Occipital lobe (tissue), 2 donors: Measurements from ENCODE around the gene TTF2. TPM values are rescaled to one million over a fixed set of nuclear protein-coding genes. Genes with fewer than 3 reads are reported as not detected.

Source experiments
- DNase-seq: peaks from one replicate; lab custom pipeline; 2025; lab: John Stamatoyannopoulos, UW
- total RNA-seq: library from RNA; depleted of rRNA; stranded (reverse); fragments of >200 nt; gene quantifications from one replicate; pipeline ENCODE4 v1.2.3, GENCODE V29; 2014

Gene TTF2
- total RNA-seq, 1 donor from 2014 or later = 3.0 TPM

DNA sequence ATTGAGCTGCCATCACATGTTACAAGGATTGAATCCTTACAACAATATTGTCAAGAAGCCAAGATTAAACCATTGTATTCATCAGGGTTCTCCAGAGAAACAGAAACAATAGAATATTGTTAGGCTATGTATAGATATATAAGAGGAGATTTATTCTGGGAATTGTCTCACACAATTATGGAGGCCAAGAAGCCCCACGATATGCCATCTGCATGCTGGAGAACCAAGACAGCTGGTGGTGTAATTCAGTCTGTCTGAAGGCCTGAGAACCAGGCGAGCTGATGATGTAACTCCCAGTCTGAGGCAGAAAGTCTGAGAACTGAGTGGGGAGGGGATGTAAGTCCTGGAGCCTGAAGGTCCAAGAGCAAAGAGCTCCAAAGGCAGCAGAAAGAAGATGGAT lies 14.5 kb upstream of the TTF2 start:
- no peak for DNase-seq

- DNase-seq = no peak
Measured at GRCh38 chr1:117046781-117047180, 13.3 kb upstream of the TTF2 start.

DNA sequence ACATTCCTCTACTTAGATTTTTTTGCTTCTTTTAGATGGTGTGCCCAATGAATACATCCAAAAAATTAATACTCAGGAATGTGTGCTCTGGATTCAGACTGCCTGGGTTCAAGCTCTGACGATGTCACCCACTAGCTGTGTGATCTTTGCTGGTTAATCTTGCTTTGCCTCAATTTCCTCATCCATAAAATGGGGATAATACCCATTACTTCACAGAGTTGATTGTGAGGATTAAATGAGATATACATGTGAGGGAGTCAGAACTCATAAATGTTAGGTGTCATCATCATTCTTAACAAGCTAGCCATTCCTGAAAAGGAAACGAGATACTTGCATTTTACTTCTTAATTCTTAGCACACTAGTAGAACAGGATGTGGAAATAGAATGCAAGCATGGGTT lies 12.9 kb upstream of the TTF2 start:
- no peak for DNase-seq

DNA sequence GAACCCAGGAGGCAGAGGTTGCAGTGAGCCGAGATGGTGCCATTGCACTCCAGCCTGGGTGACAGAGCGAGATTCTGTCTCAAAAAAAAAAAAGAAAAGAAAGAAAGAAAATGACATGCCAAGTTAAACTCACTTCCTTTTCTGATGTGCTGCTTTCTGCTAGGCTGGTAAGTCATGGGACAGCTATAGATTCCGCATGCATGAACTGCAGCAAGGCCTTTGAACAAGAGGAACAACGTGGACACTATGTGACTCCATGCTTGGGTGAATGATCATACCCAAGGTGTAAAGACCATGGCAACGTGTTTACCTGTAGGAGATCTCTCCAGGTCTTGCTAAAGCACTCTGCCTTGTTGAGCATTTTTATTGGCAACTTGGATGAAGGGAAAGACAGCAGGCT lies 10.3 kb upstream of the TTF2 start:
- no peak for DNase-seq

- DNase-seq = no peak
Measured at GRCh38 chr1:117051224-117052064, 8.7 kb upstream of the TTF2 start.

DNA sequence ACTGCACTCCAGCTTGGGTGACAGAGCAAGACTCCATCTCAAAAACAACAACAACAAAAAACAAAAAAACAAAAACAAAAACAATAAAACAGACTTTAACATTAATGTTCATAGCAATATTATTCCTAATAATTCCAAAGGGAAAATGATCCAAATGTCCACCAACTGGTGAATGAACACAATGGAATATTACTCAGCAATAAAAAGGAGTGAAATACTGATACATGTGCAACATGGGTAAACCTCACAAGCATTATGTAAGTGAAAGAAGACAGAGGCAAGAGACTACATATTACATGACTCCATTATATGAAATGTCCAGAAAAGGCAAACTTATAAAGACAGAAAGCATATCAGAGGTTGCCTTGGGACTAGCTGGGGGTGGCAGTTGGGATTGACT lies 6.1 kb upstream of the TTF2 start:
- DNase-seq = no peak

GRCh38 chr1:117058810-117059209 lies 1.3 kb upstream of the TTF2 start:
- DNase-seq = no peak

DNA sequence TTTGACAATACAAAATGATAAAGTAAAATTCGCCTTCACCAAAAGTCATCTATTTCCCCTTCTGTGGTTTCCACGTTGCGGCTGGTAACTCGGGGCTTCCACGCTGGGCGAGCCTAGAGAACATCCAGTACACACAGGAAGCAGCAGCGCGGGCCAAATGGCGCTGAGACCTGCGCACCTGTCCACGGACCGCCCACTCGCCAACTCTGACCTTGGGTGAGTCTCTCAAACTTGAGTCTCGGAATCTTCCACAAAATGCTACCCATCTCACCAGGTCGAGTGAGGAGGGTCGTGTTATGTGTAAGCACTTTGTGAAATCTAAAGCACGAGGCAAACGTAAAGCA lies 820 bp upstream of the TTF2 start:
- no peak for DNase-seq

- DNase-seq = no peak
Measured at GRCh38 chr1:117060441-117061317, 553 bp downstream of the TTF2 start.

DNA sequence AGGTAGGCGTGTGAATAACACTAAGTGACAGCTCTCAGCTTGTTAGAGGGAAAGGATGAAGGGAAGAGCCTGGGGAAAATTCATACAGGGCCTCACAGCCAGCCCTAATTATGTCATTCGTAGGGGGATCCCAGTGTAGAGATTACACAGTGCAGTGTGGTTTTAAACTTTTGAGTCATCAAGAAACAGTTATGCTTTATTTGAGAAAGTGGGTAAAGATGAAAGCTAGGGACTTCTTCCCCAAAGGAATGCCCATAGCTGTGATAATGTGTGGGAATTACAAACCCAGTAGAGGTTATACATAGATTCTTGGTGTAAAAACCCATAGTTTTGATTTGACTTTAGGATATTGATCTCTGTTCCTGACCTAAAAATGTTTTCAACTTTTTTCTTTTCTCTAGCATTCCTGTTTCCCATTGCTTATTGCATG lies 1.9 kb downstream of the TTF2 start:
- no peak for DNase-seq

DNA sequence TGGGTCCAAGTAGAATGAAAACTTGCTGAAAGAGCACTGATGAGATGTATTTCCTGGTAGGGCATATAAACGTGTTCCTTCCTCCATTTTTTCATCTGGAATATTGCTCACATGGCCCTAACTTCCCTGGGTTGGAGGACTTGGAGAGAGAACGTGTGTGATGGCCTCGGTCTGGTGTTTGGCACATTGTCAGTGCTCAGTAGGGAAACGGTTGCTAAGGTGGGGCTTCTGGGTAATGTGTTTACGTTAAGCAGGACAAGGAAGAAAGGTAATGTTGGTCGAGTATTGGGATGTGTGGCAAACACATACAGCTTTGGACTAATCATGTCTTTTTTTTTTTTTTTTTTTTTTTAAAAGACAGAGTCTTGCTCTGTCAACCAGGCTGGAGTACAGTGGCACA lies 6.2 kb downstream of the TTF2 start:
- no peak for DNase-seq

DNA sequence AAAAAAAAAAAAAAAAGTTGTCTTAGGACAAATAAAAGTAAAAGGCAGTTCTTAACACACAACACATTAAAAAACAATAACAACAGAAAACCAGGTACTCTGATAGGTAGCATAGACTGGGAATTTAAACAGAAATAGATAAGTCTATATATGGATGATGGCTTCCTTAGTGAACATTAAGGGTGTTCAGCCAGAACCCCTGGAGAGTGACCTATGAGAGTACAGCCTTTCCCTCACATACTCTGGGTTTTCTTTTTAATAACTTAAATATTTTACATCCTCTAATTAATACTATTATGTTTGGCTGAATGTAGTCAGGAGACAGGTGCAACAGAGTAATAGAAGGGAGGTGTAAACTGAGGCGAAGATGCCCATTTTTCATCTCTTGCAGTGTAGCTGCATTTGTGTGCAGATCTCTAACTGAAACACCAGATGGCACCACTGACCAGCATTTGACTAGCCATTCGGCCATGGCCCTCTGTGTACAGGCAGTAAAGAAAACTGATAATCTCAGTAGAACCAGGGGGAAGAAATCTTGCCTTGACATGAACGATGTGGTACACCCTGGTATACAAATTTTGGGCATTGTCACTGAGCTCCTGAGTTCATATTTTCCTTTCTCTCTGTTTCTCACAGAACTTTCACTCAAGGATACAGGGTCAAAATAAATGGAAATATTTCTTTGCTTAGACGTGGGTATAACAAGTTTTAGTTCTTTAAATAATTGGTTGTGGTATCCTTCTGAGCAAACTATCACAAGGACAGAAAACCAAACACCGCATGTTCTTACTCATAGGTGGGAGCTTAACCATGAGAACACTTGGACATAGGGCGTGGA lies 7.6 kb downstream of the TTF2 start:
- DNase-seq = peak; percentile 32

DNA sequence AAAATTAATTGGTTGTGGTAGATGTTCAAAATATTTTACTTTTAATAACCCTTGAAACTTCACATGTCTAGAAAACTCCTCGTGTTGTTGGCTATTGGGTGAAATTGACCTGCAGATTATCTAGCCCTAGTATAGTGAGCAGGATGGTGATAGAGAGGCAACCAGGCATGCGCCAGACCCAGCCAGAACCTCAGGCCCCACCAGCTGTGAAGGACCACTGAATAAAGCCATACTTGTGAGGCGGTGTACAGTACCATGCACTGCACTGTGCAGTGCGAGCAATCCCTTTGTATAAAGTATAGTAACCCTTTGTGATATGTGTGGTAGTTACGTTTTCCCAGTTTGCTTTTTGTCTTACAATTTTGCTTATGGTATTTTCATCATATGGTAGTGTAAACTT lies 8.5 kb downstream of the TTF2 start:
- DNase-seq = no peak

DNA sequence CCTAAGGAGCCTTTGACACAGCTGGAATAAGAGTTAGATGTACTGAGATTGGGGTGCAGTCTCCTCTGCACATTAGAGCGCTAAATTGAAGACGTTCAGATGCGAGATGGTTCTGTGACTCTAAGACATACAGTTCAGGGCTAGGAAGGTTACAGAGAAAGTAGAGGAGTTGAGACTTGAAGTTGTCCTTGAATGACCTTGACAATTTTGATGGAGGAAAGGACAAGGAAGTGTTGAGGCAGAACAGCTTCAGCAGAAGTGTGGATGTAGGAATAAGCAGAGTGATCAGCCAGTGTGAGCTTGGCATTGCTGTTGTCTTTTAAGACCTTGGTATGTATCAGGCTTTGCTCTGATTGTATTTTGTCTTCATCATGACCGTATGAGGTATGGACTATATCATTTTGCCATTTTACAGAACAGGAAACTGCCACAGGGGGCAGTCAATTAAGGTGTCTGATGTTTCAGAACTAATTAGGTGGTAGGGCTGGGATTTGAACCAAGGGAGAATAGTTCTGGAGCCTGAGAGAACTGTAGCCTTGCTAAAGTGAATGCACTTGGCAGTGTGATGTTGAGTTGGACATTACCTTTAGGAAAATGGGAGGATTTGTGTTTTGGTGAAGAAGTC lies 9.2 kb downstream of the TTF2 start:
- no peak for DNase-seq

- DNase-seq = no peak
Measured at GRCh38 chr1:117070124-117070523, 10.0 kb downstream of the TTF2 start.

GRCh38 chr1:117076648-117077047 lies 16.5 kb downstream of the TTF2 start:
- DNase-seq = no peak

DNA sequence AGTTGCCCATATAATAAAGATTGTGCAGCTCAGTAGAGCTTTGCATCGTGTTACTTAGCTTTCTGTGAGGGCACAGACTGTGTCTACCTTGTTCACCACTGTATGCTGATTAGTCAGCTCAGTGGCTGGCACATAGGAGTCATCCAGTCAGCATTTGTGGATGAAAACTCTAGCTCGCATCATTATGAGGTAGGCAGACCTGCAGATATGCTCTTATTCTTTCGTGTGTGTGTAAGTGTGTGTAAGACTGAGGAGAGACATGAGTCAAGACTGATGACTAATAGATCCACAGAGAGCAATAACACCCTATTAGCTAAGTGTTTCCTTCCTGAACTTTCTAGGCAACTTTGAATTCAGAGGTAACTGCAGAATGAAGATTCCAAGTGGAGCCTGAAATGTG lies 17.1 kb downstream of the TTF2 start:
- no peak for DNase-seq

- no peak for DNase-seq
Measured at GRCh38 chr1:117079737-117080136, 19.6 kb downstream of the TTF2 start.

DNA sequence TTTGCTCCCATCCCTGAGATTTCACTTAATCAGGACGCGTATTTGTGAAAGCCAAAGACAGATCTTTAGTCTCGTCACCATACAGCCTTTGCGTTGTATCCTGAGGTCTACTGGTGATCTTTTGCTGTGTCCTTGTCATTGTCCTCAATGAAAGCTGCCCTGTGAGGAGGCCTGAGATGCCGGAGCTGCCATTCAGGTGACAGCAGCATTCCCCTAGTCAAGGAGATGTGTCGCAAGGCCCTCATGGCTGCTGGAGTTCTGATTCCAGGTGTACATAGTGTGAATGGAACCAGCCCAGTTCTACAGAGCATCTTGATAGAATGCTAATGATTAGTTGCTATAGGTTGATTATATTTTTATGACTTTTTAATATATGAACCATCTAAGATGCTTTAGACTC lies 24.1 kb downstream of the TTF2 start:
- no peak for DNase-seq

DNA sequence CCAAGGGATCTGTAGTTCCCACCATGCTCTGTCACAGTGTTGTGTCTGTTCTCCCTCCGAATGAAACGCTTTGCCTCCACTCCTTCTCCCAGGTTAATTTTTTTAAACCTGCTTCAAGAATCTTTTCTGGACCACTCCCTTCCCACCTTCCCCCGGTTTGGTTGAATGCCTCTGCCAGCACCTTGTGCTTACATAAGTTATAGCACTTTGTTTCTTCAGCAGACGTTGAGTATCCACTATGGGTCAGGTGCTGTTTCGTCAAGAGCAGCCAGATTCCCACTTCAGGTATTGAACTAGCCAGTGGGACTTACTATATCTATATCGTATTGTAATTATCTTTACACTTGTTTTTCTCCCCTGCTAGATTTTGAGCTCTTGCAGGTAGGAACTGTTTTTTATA lies 27.6 kb downstream of the TTF2 start:
- DNase-seq = no peak

GRCh38 chr1:117089996-117090395 lies 29.9 kb downstream of the TTF2 start:
- DNase-seq = no peak
